ENCODE measurements around the gene INPP5A. TPM values are rescaled to one million over a fixed set of nuclear protein-coding genes. Genes with fewer than 3 reads are reported as not detected.

Gene INPP5A
- total RNA-seq, 1 donor: 36.8 TPM

GRCh38 chr10:132681858-132682755 is 144.5 kb downstream of the INPP5A start:
- no peak for TF ChIP-seq CTCF (IDR thresholded peaks at IDR 0.05; ENCODE audit: insufficient read depth, low read length)

DNA sequence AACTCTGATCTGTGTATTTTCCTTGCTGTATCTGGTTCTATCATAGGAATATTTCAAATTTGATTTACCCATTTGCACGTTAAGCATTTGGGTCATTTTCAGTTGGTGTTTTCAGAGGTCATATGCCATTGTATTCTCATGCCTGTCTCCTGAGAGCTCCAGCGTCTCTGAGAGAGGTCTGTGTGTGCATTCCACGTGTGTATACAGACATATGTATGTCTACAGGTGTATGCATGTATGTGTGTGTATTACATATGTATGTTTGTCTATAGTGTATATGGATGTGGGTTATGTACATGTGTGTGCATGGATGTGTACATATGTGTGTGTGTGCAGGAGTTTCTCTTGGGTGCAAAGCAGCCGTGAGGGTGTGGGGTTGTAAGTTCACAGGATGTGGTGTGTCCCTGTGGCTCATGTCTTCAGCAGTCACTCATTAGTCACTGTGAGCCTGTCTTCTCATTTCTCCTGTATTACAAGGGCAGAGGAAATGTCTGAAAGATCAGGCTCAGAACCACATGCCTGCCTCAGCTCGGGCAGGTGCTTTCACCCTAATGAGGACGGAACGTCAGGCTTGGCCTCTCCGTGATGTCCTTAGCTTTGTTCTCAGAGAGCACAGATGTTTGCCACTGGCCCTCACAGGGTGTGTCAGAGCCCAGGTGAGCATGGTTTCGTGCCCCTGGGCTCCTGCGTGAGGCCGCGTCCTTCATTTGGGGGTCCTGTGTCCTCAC is 146.7 kb downstream of the INPP5A start:
- H3K4me3 ChIP-seq (ENCODE audit: low read depth, low read length): no peak overlapping the region
- DNase-seq (ENCODE audit: low read depth): peak; percentile 10
- TF ChIP-seq CTCF (IDR thresholded peaks at IDR 0.05; ENCODE audit: insufficient read depth, low read length): no peak

More at GRCh38 chr10:132681858-132682755, 144.5 kb downstream of the INPP5A start:
- H3K4me3 ChIP-seq (ENCODE audit: low read depth, low read length): no peak overlapping the region
- no peak for DNase-seq (ENCODE audit: low read depth)

GRCh38 chr10:132685101-132685891 is 147.7 kb downstream of the INPP5A start:
- TF ChIP-seq CTCF (IDR thresholded peaks at IDR 0.05; ENCODE audit: insufficient read depth, low read length): no peak
- H3K4me3 ChIP-seq (ENCODE audit: low read depth, low read length): no peak overlapping the region
- peak; percentile 47 for DNase-seq (ENCODE audit: low read depth)

DNA sequence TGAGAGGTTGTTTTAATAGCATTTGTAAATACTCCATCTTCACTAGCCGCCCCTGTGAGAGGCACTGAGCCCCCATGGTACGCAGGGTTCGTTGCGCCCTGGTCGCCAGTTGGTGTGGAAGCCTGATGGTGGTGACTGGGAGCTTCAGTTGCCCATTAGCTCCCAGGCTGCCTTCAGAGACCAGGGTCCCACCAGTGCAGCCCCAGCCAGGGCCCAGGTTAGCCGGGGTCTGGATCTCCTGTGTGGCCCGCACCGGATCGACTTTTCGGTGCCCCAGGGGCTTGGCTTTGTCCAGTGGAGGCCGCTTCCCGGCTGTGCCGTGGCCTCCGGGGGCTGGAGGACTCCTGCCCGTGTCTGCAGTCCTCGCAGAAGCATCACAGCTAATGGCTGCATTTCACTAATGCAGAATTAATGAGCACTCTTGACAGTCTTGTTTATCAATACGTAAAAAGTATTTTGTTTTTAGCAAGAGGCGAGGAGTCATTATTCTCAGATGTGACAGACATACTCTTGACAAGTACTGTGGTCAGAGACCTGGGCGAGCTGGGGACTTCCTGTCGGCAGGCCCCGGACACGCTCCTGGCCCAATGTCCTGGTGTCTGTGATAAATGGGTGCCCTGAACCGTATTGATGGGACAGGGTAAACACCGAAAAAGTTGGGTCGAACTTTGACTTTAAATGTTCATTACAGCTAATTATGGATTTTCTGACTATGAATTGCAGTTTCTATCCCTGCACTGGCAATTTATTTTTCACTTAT is 148.5 kb downstream of the INPP5A start:
- DNase-seq (ENCODE audit: low read depth): no peak
- TF ChIP-seq CTCF (IDR thresholded peaks at IDR 0.05; ENCODE audit: insufficient read depth, low read length): no peak
- H3K4me3 ChIP-seq (ENCODE audit: low read depth, low read length): no peak overlapping the region

GRCh38 chr10:132687181-132687892 is 149.8 kb downstream of the INPP5A start:
- no peak for TF ChIP-seq CTCF (IDR thresholded peaks at IDR 0.05; ENCODE audit: insufficient read depth, low read length)
- H3K4me3 ChIP-seq (ENCODE audit: low read depth, low read length): no peak overlapping the region
- no peak for DNase-seq (ENCODE audit: low read depth)

Measured in fibroblast of the aortic adventitia (primary cell).